ENCODE results near the gene SPATA16.

DNA sequence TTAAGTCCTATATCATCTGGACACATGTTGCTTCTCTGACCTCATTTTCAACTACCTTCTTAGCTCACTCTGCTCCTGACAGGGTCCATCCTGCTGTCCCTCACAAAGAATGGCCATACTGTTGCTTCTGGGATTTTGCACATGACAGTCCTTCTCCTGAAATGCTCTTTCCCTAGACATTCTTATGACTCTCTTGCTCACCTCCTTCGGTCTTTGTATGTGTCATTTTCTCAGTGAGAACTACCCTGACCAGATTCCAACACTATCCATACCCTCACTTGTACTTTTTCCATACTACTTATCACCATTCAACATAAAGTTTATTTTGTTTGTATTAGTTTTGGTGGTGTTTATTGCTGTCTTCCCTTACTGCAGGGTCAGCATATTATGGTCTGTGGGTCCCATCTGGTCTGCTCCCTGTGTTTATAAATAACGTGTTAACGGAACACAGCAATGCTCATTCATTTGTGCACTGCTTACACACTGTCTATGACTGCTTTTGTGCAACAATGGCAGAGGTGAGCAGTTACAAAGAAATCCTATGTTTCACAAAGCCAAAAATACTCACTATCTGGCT is 159.5 kb downstream of the SPATA16 start:
- TF ChIP-seq, protein P1, sequence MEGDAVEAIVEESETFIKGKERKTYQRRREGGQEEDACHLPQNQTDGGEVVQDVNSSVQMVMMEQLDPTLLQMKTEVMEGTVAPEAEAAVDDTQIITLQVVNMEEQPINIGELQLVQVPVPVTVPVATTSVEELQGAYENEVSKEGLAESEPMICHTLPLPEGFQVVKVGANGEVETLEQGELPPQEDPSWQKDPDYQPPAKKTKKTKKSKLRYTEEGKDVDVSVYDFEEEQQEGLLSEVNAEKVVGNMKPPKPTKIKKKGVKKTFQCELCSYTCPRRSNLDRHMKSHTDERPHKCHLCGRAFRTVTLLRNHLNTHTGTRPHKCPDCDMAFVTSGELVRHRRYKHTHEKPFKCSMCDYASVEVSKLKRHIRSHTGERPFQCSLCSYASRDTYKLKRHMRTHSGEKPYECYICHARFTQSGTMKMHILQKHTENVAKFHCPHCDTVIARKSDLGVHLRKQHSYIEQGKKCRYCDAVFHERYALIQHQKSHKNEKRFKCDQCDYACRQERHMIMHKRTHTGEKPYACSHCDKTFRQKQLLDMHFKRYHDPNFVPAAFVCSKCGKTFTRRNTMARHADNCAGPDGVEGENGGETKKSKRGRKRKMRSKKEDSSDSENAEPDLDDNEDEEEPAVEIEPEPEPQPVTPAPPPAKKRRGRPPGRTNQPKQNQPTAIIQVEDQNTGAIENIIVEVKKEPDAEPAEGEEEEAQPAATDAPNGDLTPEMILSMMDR (IDR thresholded peaks at IDR 0.05) = no peak
- TF ChIP-seq EZH2 (IDR thresholded peaks at IDR 0.05; ENCODE audit: borderline replicate concordance, insufficient read depth, low read depth, low read length, poor library complexity, severe bottlenecking) = no peak

Measured in B cell (primary cell).